IPS-NIHi11 (cell line): ENCODE data around the gene NT5DC3.
A peak's percentile ranks its signal among the peaks of the same experiment; 100 is the strongest.

Experiments
- DNase-seq: peaks from one replicate; pipeline ENCODE4 v3.0.0; 2012; ENCODE audit warnings: mixed read lengths, low spot score

The NT5DC3 gene

DNA sequence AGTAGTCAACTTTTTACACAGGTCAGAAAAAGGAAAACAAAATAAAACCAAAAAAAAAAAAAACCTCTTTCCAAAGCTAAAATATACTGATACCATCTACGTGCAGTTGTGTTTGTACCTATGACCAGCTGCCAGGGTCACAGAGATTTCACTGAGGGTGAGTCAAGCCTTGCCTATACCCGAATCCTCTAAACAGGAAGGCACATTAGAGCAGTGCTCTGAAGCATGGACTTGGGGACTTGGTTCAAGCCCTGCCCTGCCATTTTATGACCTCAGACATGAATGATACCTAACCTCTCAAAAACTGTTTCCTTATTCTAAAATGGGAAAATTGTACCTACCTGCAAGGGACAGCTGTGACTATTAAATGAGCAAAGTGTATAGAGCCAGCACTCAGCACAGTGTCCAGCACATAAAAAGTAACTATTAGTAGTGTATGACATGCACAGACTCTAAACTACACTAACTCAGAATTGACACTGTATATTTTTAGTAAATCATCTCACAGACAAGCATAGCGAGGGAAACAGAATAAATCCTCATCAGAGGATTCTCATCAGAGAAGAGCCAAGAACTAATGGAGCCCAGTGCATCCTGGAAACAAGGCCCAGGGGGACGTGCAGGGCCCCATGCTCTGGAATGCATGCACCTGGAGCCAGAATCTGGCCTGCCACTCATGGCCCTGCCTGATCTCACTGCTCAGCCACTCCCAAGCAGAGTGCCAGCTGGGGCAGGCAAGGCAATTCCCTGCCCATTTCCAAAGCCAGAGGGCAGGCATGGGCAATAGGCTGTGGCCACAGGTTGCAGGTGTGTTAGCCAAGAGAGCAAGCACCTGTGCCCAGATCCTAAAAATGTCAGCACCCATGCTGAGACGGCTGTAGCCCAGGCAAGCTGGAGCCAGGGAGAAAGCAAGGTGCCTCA is 57.0 kb downstream of the NT5DC3 start:
- no peak for DNase-seq

DNA sequence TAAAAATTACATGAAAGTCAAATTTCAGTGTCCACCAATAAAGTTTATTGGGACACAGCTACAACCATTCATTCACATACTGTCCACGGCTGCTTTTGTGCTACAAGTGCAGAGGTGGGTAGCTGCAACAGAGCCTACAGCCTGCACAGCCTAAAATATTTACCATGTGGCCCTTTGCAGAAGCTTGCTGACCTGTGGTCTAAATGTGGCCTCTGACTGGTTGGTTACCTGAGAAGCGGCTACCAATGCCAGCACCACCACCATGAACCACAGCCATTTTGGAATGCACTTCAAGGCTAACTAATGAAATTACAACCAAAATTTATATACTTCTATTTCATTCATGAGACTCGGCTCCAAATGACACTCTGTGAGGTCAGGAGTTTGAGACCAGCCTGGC is 58.6 kb downstream of the NT5DC3 start:
- no peak for DNase-seq

DNA sequence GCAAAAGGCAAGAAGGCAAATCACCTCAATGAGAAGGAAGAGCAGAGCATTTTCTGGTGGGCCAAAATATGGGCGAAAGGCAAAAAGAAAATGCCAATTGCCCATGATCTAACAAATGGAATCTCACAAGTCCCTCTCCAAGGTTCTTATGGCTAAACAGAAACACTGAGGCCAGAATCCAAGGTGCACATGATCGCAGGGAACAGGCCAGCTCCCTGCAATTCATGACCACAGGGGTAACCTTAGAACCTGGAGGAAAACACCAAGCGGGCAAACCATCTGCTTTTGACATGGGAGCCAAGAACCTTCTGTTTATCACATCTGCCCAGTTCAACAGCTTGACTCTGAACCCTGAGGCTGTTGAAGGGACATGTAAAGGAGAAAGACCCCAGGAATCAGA is 60.0 kb downstream of the NT5DC3 start:
- no peak for DNase-seq

DNA sequence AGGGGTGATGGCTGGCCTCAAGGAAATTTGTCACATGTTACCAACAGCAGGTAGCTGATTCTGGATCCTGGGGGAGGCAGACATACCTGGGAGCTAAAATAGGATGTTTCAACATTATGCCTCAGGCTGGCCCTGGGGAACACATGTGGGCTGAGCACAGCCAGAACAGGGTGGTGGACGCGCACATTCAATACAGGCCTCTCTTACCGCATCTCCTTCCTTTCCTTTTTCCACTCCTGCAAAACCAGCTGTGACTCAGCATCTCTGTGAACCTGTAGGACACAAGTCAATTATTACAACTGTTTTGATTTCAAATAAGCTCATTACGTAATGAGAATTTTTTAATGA is 61.0 kb downstream of the NT5DC3 start:
- no peak for DNase-seq

DNA sequence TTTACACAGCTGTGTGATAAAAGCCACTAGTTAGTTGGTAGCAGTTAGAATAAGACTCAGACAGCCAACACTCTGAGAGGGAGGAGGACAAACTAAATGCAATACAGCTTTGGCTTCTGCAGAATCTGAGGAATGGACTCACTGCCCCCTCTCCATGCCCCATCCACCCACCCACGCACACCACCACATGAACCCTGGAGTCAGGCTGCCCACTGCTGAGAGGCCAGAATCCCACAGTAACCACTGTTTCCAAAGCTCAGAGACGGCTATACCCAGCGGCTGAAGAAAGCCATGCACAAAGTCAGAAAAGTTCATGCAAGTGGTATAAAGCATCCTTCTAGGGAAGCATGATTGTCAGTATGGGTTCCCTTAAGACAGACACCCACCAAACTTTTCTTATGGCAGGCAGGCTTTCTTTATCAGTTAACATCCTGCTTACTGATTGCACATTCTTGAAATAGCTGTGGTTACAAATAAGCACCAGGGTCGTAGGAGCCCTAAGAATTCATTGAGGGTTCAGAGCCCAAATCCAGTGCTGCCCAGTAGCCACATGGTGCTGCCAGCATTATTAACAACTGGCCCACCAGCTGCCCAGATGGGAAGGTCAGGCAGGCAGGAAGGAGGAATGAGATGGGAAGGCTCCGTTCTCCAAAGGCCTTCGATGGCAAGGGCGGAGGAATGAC is 61.5 kb downstream of the NT5DC3 start:
- no peak for DNase-seq

DNA sequence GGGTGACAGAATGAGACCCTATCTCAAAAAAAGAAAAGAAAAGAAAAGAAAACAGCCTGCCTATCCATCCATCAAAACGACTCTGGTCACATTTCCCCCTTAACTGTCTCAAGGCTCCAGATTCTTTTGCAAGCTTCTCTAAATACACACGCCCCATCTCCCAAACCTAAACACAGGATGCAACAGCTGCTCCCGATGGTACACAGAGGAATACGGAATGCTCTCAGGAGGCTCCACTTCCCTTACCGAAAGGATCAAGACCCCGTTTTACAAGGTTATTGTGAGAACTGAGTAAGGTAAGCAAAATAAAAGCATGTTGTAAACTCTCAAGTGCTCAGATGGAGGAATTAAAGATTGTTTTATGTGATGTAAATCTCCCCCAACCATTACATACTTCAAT is 62.3 kb downstream of the NT5DC3 start:
- DNase-seq: no peak

DNA sequence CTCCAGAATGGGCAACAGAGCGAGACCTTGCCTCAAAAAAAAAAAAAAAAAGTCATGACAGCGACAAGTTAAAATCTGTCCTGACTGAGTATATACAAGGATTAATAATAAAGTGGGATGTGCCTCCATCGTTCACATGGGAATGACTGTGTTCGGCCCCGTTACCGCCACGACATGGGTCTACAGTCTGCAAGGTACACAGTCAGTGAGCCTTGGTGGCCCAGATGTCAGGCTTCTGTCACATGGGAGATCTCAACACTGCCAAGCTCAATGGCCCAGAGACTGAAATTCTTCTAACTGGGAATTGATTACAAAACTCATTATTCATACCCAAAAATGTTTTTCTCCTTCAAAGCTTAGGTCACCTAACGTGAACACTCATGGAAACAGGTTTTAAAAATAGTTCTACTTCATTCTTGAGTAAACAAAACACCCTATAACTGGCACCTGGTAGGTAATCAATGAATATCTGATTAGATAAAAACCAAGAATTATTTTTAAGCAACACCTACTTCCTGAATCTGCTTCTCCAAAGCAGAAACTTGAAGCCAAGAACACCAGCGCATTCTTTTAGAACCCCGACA is 66.0 kb downstream of the NT5DC3 start:
- no peak for DNase-seq

DNA sequence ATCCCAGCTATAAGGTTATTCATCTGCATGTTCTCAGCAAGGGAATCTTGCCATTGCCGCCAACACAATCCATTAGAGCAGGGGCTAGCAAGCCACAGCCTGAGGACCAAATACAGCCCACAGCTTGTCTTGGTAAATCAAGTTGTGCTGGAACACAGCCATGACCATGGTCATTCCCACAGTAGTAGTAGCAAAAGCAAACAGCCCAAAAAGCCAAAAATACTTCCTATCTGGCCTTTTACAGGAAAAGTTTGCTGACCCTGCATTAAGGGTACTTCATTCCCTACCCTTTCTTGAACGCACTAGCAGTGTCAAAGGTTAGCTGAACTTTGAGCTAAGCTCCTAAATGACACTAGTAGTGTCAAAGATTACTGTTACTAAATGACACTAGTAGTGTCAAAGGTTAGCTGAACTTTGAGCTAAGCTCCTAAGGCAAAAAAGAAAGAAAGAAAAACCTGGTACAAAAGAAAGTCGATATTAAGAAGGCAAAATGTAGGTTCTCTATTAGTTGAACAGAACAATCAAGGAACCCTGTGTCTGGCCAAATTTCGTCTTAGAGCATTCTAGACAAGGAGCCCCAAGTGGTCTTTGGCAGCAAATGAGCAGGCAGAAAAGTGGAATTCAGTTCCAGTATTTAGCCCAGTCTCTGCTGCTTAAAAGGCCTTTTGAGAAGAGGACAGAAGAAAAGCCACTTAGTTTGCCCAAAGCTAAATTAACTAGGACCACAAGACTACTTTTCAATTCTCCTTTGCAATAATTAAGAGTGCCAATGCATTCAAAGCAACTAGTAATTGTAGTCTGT is 67.7 kb downstream of the NT5DC3 start:
- DNase-seq: no peak

DNA sequence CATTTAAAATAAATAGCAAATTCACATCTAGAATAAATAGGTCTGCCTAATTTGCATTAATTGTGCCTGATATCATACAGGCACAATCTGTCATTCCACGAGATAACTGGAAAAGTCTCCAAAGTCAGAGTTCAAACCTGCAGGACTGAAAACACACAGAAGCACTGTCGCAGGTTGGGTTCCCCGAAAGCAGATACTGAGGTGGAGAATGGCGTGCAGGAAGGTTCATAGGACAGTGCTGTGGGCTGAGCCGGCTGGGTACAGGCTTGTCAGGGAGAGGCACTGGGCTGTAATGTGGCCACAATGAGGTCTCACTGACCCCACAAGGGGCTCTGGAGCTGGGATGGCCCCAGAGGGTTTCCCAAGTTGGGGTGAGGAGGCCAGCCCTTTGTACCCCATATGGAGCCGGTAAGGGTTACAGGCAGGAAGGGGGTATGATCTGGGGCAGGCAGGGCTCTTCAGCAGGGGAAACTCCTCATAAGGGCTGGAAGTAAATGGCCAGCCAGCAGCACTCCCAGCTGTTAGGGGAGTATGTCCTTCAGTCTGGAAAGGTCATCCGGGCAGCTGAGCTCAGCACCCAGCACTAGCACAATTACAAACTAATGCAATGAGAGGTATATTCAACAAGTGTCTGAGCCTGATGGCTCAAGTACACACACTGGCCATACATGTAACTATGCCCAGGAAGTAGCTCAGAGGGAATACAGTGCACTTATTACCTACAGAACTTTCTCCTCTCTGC is 68.5 kb downstream of the NT5DC3 start:
- no peak for DNase-seq

DNA sequence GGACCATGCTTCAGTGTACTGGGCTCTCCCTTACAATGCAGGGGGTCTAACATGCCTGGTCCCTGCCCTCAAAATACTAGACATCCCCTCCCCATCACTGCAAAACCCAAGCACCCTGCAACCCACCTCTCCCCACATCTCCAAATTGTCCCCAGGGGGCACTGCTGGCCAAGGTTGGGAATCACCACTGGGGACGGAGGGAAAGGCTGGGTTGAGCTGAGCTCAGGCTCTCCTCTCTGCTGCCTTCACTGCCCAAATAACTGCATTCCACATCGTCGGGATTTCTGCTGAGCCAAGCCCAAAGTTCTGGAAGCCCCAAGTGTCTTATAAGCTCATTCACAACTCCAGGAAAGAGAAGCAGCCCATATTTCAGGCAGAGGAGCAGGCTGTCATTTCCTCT is 69.6 kb downstream of the NT5DC3 start:
- DNase-seq: peak; percentile 43

DNA sequence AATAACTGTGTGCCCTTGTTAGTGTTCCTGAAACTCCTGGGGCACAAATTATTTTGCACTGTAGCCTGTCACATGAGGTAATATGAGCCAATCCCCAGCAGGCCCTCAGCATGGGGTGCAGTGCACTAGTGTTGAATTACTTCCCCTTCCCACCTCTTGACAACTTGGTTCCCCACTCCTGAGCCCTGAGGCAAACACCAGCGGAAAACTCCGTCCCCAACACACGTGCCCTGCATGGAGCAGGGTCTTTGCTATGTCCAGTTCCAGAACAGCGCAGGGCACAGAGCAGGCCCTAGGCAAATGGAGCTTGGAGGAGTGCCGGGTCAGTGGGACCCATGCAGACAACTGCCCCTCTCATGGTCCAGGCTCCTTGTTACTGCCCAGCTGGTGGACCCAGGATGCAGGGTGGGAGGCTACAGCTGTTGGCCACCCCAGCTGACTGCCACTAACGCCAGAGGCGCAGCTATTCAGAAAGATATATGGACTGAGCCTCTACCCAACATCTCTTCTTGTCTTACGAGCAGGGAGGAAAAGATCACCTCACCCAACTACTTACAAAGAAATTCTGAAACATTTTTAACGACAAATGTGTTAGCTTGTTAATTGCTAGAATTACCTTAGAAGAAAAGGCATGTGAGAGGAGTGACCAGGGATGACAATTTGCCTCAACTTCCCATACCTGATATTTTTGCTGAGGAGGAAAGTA is 71.6 kb downstream of the NT5DC3 start:
- DNase-seq: peak; percentile 45

DNA sequence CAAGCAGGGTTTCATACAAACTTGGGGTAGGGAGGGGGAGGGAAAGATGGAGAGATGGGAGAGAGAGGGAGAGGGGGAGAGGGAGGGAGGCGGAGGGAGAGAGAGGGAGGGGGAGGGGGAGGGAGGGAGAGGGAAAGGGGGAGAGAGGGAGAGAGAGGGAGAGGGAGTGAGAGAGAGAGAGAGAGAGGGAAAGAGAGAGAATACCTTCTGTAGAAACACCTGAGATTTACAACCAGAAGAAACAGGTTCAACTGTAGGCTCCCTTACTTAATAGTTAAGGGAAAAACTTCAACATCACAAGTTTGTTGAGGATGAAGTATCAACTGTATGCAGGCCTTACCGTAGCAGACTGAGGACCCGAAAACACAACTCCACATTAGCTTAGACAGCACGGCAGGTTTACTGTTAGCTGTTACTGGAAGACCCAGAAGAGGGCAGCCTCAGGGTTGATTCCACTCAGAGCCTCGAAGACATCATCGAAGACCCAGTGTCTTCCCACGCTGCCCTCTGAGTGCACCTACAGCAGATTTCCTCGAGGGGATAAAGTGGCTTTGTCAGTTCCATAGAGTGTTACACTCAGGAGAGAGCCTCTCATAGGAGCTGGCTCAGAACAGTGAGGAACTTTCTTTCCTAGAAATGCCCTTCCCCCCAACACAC is 72.4 kb downstream of the NT5DC3 start:
- no peak for DNase-seq

DNA sequence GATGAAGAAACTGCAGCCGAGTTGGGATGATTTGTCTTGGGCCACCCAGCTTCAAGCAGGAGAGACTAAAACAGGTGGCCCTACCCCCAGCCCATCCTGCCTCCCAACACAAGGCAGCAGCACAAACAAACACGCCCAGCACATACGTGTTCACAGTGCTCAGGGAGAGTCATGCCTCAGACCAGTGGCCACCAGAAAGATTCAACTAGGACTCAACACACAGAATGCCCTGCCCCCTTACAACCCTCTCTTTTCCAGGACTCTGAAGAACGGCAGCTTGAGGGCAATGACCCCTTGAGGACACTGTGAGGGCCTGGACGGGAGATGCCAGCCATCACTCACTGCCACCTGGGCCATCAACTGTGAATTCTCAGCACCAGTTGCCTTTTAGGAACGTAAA is 75.0 kb downstream of the NT5DC3 start:
- no peak for DNase-seq

DNA sequence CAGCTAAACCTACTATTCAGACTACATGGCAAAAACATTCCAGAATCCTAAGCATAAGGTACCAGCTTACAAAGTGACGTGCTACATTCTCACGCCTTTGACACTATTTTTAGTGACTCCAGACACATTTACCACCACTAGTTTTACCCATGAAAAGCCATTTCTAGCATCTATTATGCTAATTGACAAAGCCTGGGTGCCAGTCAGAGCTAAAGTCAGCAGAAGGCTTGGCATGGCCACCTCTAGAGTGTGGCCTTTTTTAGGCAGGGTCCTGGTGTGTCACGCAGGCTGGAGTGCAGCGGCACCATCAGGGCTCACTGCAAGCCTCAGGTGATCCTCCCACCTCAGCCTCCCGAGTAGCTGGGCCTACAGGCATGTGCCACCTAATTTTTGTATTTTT is 75.7 kb downstream of the NT5DC3 start:
- DNase-seq: no peak

DNA sequence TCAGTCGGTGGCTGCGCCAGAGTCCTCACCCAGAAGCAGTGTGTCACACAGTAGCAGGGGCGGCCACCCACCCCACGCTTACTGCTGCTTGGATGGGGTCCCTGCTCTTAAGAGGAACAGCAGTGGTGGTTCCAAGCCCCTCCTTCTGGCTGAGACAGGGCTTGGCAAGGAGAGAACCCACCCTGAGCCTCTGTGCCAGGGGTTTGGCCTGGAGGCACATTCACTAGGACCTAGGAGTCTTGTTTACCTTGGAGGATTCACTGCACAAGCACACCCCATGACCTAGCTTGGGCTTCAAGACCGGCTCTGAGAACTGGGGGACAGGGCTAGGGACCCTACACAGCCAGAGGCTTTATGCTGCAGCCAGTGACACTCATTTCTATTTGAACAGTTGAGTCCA is 78.6 kb downstream of the NT5DC3 start:
- no peak for DNase-seq

DNA sequence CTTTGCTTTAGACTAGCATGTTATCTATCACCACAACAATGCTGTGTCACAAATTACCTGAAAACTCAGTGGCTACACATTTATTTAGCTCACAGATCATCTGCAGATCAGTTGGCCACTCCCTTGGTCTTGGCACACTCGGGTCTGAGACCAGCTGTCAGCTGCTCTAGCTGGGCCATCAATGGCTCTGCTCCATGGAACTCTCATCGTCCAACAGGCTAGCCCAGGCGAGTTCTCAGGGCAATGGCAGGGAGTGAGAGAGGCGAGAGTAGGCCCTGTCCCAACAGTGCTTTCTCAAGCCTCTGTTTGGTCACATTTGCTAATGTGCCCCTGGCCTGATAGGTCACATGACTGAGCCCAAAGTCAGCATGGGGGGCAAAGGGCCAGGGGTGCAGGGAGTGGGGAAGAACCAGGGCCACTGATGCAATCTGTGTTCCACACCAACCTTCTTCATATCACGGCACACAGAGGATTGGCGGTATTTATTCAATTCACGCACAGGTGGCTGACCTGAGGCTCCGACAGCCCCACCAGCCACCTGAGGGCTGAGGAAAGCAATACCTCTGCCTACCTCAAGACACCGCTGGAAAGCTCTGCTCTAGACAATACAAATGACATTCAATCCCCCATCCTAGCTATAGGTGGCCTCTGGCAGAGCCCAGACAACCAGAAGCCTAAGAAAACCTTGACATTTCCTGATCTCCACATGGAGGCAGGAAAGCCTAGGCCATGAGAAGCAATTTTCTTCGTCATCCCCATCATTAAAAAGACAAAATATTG is 82.5 kb downstream of the NT5DC3 start:
- DNase-seq: peak; percentile 53

DNA sequence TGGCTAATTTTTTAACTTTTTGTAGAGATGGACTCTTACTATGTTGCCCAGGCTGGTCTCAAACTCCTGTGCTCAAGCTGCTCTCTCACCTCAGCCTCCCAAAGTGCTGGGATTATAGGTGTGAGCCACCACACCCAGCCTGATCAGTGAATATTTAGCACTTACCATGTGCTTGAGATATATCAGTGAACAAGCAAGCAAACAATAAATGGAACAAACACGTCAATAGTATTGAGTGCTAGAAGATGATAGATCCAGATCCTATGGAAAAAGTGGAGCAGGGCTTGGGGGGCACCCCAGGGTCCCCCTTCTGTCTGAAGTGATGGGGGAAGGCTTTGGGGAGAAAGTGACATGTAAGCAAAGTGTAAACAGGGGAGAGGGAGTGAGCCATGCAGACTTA is 83.8 kb downstream of the NT5DC3 start:
- DNase-seq: no peak

DNA sequence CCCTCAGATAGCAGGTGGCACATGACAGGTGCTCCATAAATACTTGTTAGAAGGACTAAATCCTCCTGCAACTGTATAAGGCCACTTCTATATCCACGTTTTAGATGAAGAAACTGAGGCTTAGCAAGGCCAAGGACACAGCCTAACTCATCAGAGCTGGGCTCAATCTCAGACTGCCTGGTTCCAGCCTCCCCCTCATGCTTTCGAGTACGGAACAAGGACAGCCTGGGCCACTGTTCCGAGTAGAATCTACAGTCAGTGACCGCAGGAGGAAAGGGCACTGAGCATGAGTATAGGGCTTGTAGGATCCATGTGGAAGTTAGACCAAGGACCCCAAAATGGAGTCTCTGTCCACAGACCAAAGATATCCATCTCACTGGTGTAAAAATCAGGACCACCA is 84.6 kb downstream of the NT5DC3 start:
- no peak for DNase-seq

DNA sequence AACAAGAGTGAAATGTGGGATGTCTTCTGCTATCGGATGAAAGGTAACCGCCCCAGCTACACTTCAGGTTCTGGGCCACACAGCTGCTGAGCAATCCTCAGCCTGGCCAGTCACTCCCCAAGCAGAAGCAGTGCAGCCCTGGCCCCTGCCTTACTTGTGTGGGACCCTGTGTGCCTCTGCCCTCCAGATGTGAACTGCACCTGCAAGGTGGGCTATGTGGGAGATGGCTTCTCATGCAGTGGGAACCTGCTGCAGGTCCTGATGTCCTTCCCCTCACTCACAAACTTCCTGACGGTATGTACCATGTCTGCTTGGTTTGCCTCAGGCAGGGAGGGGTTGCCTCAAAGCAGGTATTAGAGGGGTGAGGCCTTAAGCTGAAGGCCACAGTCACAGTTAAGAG is 85.6 kb downstream of the NT5DC3 start:
- DNase-seq: no peak

DNA sequence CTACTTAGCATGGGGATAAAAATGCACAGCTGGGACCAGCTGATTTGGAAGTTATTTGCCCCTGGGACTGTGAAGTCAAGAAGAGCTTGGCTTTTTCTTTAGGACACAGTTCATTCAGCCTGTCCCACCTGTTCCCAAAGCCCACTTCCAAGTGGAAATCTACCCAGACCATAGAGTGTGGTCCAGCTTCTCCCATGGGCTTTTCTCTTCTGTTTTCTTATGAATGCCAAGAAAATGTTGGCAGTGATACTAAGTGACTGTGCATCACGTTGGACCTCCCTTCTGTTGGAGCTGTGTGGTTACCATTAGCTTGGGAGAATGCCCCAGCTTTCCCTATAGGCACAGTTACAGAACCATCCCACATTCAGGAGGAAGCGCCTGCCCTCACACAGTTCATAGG is 89.4 kb downstream of the NT5DC3 start:
- no peak for DNase-seq
